ENCODE data around the gene ATPAF1.
A peak's percentile ranks its signal among the peaks of the same experiment; 100 is the strongest.

Gene ATPAF1

GRCh38 chr1:46673749-46674182, 5.6 kb upstream of the ATPAF1 start:
- no peaks in the 10 kb centered on the region for H3K9me3 ChIP-seq (ENCODE audit: insufficient read depth, low read depth, low read length)
- no peak overlapping the region for H2BK120ac ChIP-seq (ENCODE audit: insufficient read depth, low read length, poor library complexity)
- H3K4me1 ChIP-seq (ENCODE audit: control insufficient read depth in 1 of 2, insufficient read depth in 2 of 2, low read length in 2 of 2) = peaks cover 0 to 3% of the 10 kb centered on the region in 2 experiments
- no peak overlapping the region for H2BK5ac ChIP-seq (ENCODE audit: low read depth, low read length, poor library complexity)
- H3K14ac ChIP-seq (ENCODE audit: low read length) = no peak overlapping the region
- H4K91ac ChIP-seq (ENCODE audit: low read depth, low read length) = no peak overlapping the region
- peak; percentile 64 to 83 for DNase-seq
- no peak overlapping the region for H4K12ac ChIP-seq (ENCODE audit: low read depth, low read length)
- H3K27ac ChIP-seq (ENCODE audit: low read depth, low read length) = no peak overlapping the region
- no peak overlapping the region for H2AFZ ChIP-seq (ENCODE audit: insufficient read depth, low read length, poor library complexity)
- no peak overlapping the region for H4K8ac ChIP-seq (ENCODE audit: low read depth, low read length)
- H3K4me3 ChIP-seq (ENCODE audit: low read depth, low read length) = no peak overlapping the region
- no peak overlapping the region for H3K4ac ChIP-seq (ENCODE audit: low read depth, low read length)
- H3K4me2 ChIP-seq (ENCODE audit: low read length) = no peak overlapping the region
- H3K36me3 ChIP-seq (ENCODE audit: control insufficient read depth in 1 of 2, insufficient read depth in 2 of 2, low read length in 2 of 2) = peaks cover 2 to 14% of the 10 kb centered on the region in 2 experiments
- H3K23ac ChIP-seq (ENCODE audit: low read length) = no peak overlapping the region
- no CpG with 5 or more reads among the region's 4 CpGs for WGBS (ENCODE audit: extremely low coverage, insufficient coverage, insufficient read length)
- no peak overlapping the region for H2AK5ac ChIP-seq (ENCODE audit: low read length)
- H3K18ac ChIP-seq (ENCODE audit: low read length) = no peak overlapping the region
- no peaks in the 10 kb centered on the region for H3K27me3 ChIP-seq (ENCODE audit: insufficient read depth, low read length)
- no peak overlapping the region for H3K9ac ChIP-seq (ENCODE audit: low read length)
- no peaks in the 10 kb centered on the region for H3K79me2 ChIP-seq (ENCODE audit: control insufficient read depth, insufficient read depth, low read length, poor library complexity)
- H3K79me1 ChIP-seq (ENCODE audit: low read length) = no peaks in the 10 kb centered on the region
- no peak overlapping the region for H2BK12ac ChIP-seq (ENCODE audit: low read length)

GRCh38 chr1:46672696-46673095, 4.5 kb upstream of the ATPAF1 start:
- Histone ChIP-seq H3K23ac (ENCODE audit: low read length) (no peak overlapping the region), H4K12ac (ENCODE audit: low read depth, low read length) (no peak overlapping the region), H2BK12ac (ENCODE audit: low read length) (no peak overlapping the region), H3K27ac (ENCODE audit: low read depth, low read length) (no peak overlapping the region), H3K18ac (ENCODE audit: low read length) (no peak overlapping the region), H2AFZ (ENCODE audit: insufficient read depth, low read length, poor library complexity) (no peak overlapping the region), H3K4me1 (ENCODE audit: control insufficient read depth in 1 of 2, insufficient read depth in 2 of 2, low read length in 2 of 2) (peaks cover 0 to 6% of the 10 kb centered on the region in 2 experiments), H3K27me3 (ENCODE audit: insufficient read depth, low read length) (no peaks in the 10 kb centered on the region), H2BK120ac (ENCODE audit: insufficient read depth, low read length, poor library complexity) (no peak overlapping the region), H3K9me3 (ENCODE audit: insufficient read depth, low read depth, low read length) (no peaks in the 10 kb centered on the region), H3K36me3 (ENCODE audit: control insufficient read depth in 1 of 2, insufficient read depth in 2 of 2, low read length in 2 of 2) (peaks cover 1 to 11% of the 10 kb centered on the region in 2 experiments), H3K79me1 (ENCODE audit: low read length) (peaks cover 2% of the 10 kb centered on the region), H3K14ac (ENCODE audit: low read length) (no peak overlapping the region), H2BK5ac (ENCODE audit: low read depth, low read length, poor library complexity) (no peak overlapping the region), H3K4me3 (ENCODE audit: low read depth, low read length) (no peak overlapping the region), H3K9ac (ENCODE audit: low read length) (no peak overlapping the region), H3K79me2 (ENCODE audit: control insufficient read depth, insufficient read depth, low read length, poor library complexity) (peaks cover 4% of the 10 kb centered on the region), H2AK5ac (ENCODE audit: low read length) (no peak overlapping the region), H3K4me2 (ENCODE audit: low read length) (no peak overlapping the region), H4K91ac (ENCODE audit: low read depth, low read length) (no peak overlapping the region), H3K4ac (ENCODE audit: low read depth, low read length) (no peak overlapping the region), H4K8ac (ENCODE audit: low read depth, low read length) (no peak overlapping the region)
- DNase-seq = peak in 1 of 2 donors; percentile 18
- WGBS (ENCODE audit: extremely low coverage, insufficient coverage, insufficient read length) = 100% methylated on average over 1 of the region's 8 CpGs

- no CpG with 5 or more reads among the region's 3 CpGs for WGBS (ENCODE audit: extremely low coverage, insufficient coverage, insufficient read length)
- no peak within 1 kb of the TSS for H4K12ac ChIP-seq (ENCODE audit: low read depth, low read length)
- H3K18ac ChIP-seq (ENCODE audit: low read length) = no peak within 1 kb of the TSS
Observed at GRCh38 chr1:46671554-46671953, 3.4 kb upstream of the ATPAF1 start, which contains the start of gene TEX38. TEX38 (plus strand) TSS chr1:46671854; CDS start chr1:46671935, 81 bp downstream.

GRCh38 chr1:46670134-46670533, 2.0 kb upstream of the ATPAF1 start:
- H3K18ac ChIP-seq (ENCODE audit: low read length) = no peak overlapping the region
- no CpG with 5 or more reads among the region's 1 CpG for WGBS (ENCODE audit: extremely low coverage, insufficient coverage, insufficient read length)
- no peak overlapping the region for H3K4me3 ChIP-seq (ENCODE audit: low read depth, low read length)
- H3K27ac ChIP-seq (ENCODE audit: low read depth, low read length) = no peak overlapping the region
- H2BK12ac ChIP-seq (ENCODE audit: low read length) = no peak overlapping the region
- no peak overlapping the region for H3K9ac ChIP-seq (ENCODE audit: low read length)
- H2BK120ac ChIP-seq (ENCODE audit: insufficient read depth, low read length, poor library complexity) = no peak overlapping the region
- H2BK5ac ChIP-seq (ENCODE audit: low read depth, low read length, poor library complexity) = no peak overlapping the region
- H3K9me3 ChIP-seq (ENCODE audit: insufficient read depth, low read depth, low read length) = no peaks in the 10 kb centered on the region
- no peaks in the 10 kb centered on the region for H3K27me3 ChIP-seq (ENCODE audit: insufficient read depth, low read length)
- H4K8ac ChIP-seq (ENCODE audit: low read depth, low read length) = no peak overlapping the region
- H3K23ac ChIP-seq (ENCODE audit: low read length) = no peak overlapping the region
- H4K91ac ChIP-seq (ENCODE audit: low read depth, low read length) = no peak overlapping the region
- no peak overlapping the region for H3K4me2 ChIP-seq (ENCODE audit: low read length)
- no peak for DNase-seq
- H3K36me3 ChIP-seq (ENCODE audit: control insufficient read depth in 1 of 2, insufficient read depth in 2 of 2, low read length in 2 of 2) = peaks cover 0 to 4% of the 10 kb centered on the region in 2 experiments
- no peak overlapping the region for H4K12ac ChIP-seq (ENCODE audit: low read depth, low read length)
- no peak overlapping the region for H2AK5ac ChIP-seq (ENCODE audit: low read length)
- H3K4me1 ChIP-seq (ENCODE audit: control insufficient read depth in 1 of 2, insufficient read depth in 2 of 2, low read length in 2 of 2) = peaks cover 5 to 9% of the 10 kb centered on the region in 2 experiments
- H3K79me2 ChIP-seq (ENCODE audit: control insufficient read depth, insufficient read depth, low read length, poor library complexity) = peaks cover 4% of the 10 kb centered on the region
- peaks cover 2% of the 10 kb centered on the region for H3K79me1 ChIP-seq (ENCODE audit: low read length)
- no peak overlapping the region for H3K4ac ChIP-seq (ENCODE audit: low read depth, low read length)
- H2AFZ ChIP-seq (ENCODE audit: insufficient read depth, low read length, poor library complexity) = no peak overlapping the region
- no peak overlapping the region for H3K14ac ChIP-seq (ENCODE audit: low read length)

More at GRCh38 chr1:46671554-46671953, 3.4 kb upstream of the ATPAF1 start, which contains the start of gene TEX38:
- H3K9ac ChIP-seq (ENCODE audit: low read length) = no peak within 1 kb of the TSS
- no peak within 1 kb of the TSS for H3K4me3 ChIP-seq (ENCODE audit: low read depth, low read length)
- no peak within 1 kb of the TSS for H2BK12ac ChIP-seq (ENCODE audit: low read length)
- no peaks in the 10 kb centered on the region for H3K9me3 ChIP-seq (ENCODE audit: insufficient read depth, low read depth, low read length)
- no peak within 1 kb of the TSS for H3K27ac ChIP-seq (ENCODE audit: low read depth, low read length)
- H3K27me3 ChIP-seq (ENCODE audit: insufficient read depth, low read length) = no peaks in the 10 kb centered on the region
- H2BK5ac ChIP-seq (ENCODE audit: low read depth, low read length, poor library complexity) = no peak within 1 kb of the TSS
- peaks cover 0 to 7% of the 10 kb centered on the region in 2 experiments for H3K36me3 ChIP-seq (ENCODE audit: control insufficient read depth in 1 of 2, insufficient read depth in 2 of 2, low read length in 2 of 2)
- H2BK120ac ChIP-seq (ENCODE audit: insufficient read depth, low read length, poor library complexity) = no peak within 1 kb of the TSS
- H3K4ac ChIP-seq (ENCODE audit: low read depth, low read length) = no peak within 1 kb of the TSS
- no peak within 1 kb of the TSS for H4K8ac ChIP-seq (ENCODE audit: low read depth, low read length)
- no peak for DNase-seq
- no peak within 1 kb of the TSS for H3K23ac ChIP-seq (ENCODE audit: low read length)
- no peak within 1 kb of the TSS for H2AFZ ChIP-seq (ENCODE audit: insufficient read depth, low read length, poor library complexity)
- H2AK5ac ChIP-seq (ENCODE audit: low read length) = no peak within 1 kb of the TSS
- H3K14ac ChIP-seq (ENCODE audit: low read length) = no peak within 1 kb of the TSS
- peaks cover 4% of the 10 kb centered on the region for H3K79me2 ChIP-seq (ENCODE audit: control insufficient read depth, insufficient read depth, low read length, poor library complexity)
- peaks cover 2% of the 10 kb centered on the region for H3K79me1 ChIP-seq (ENCODE audit: low read length)
- no peak within 1 kb of the TSS for H4K91ac ChIP-seq (ENCODE audit: low read depth, low read length)
- peaks cover 5 to 11% of the 10 kb centered on the region in 2 experiments for H3K4me1 ChIP-seq (ENCODE audit: control insufficient read depth in 1 of 2, insufficient read depth in 2 of 2, low read length in 2 of 2)
- H3K4me2 ChIP-seq (ENCODE audit: low read length) = no peak within 1 kb of the TSS
